ENCODE data around the gene COX10. TPM values are rescaled to one million over a fixed set of nuclear protein-coding genes. Genes with fewer than 3 reads are reported as not detected.

The COX10 gene
- total RNA-seq, 2 experiments from 2014 or later, result 26.0 to 28.6 TPM

DNA sequence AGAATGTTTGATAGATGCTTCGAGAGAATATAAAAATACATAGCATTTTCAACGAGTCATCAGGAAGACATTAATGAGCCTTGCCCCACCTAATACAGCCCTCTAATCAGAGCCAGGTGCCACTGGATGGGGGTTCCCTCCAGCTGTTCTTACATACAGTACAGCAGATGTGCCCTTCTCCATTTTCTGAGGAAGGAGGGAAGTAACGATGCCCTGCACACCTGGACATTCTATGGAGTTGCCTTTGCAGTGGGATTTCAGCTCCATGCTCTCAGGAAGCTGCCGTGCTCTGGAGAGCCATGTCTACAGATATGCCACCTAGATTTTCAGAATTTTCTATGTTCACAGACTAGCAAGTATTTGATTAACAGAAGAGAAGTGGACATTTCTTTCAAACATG, 131.1 kb downstream of the COX10 start:
- ChIA-PET CTCF (interaction anchor here (1.1 kb wide), 1 partner anchor 101 kb away, joined by 3 read pairs; the partner anchor contains the start of gene HS3ST3B1), POLR2A (interaction anchor here (1.2 kb wide), 1 partner anchor 101 kb away, joined by 6 read pairs; the partner anchor contains the start of gene HS3ST3B1)
- TF ChIP-seq, protein P1, sequence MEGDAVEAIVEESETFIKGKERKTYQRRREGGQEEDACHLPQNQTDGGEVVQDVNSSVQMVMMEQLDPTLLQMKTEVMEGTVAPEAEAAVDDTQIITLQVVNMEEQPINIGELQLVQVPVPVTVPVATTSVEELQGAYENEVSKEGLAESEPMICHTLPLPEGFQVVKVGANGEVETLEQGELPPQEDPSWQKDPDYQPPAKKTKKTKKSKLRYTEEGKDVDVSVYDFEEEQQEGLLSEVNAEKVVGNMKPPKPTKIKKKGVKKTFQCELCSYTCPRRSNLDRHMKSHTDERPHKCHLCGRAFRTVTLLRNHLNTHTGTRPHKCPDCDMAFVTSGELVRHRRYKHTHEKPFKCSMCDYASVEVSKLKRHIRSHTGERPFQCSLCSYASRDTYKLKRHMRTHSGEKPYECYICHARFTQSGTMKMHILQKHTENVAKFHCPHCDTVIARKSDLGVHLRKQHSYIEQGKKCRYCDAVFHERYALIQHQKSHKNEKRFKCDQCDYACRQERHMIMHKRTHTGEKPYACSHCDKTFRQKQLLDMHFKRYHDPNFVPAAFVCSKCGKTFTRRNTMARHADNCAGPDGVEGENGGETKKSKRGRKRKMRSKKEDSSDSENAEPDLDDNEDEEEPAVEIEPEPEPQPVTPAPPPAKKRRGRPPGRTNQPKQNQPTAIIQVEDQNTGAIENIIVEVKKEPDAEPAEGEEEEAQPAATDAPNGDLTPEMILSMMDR (IDR thresholded peaks at IDR 0.05), result no peak
- Mint-ChIP-seq H3K4me1 (ENCODE audit: low read depth) (peaks cover 97% of the 10 kb centered on the region), H3K4me3 (no peak overlapping the region), H3K27ac (peak overlapping the region; percentile 80), H3K36me3 (ENCODE audit: low read depth) (peaks cover 43% of the 10 kb centered on the region), H3K27me3 (no peaks in the 10 kb centered on the region), H3K9me3 (no peaks in the 10 kb centered on the region)
- ATAC-seq (no peak), DNase-seq (no peak)
- intact Hi-C loops (cut with micrococcal nuclease), result loop anchor here (10.0 kb wide), 2 partner anchors 86 to 136 kb away; partner anchors contain the start of gene COX10

DNA sequence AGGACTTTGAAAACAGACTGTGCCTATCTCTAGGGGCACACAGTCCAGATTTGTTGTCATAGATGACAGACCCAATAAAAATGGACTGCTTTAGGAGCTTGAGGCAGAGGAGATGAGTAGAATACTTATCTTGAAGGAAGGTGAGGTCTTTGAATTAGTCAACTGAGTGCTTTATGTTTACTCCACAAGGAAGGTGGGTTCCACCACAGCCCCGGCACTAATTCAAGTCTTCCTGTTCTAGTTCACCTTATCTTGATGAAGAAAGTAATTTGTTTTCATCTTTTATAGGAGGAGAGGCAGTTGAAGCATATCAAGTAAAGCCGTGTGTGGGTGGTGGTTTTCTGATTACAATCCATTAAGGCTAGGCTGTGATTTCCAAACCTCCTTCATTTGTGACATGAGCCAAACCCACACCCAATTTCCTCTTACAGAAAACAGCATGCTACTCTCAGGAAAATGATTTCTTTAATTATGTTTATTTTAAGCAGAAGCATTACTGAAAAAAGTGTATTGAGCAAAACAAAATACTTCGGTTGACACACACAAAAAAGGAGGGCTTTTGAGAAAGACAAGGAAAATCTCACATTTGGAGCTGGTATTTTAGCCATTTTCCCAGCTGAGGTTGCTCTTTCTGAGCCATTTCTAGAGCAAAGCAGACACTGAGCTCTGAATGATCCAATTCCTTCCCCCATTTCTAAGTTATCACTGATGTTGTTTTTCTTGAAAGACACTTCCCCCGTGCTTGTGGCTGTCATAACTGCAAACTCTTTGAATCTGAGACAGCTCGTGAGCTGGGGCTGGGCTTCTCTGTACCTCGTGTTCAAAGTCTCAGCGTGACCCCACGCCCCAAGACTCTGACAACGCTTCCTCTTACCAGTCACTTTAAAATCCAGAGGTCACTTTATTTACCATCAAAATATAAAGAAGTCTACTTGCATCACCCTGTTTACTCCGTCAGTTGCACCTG, 132.0 kb downstream of the COX10 start:
- Mint-ChIP-seq H3K4me1 (ENCODE audit: low read depth) (peaks cover 97% of the 10 kb centered on the region), H3K9me3 (no peaks in the 10 kb centered on the region), H3K27ac (peak overlapping the region; percentile 80), H3K4me3 (no peak overlapping the region), H3K36me3 (ENCODE audit: low read depth) (peaks cover 36% of the 10 kb centered on the region), H3K27me3 (no peaks in the 10 kb centered on the region)
- intact Hi-C loops (cut with micrococcal nuclease), result loop anchor here (10.0 kb wide), 2 partner anchors 87 to 137 kb away; partner anchors contain the start of gene COX10
- DNase-seq (peak; percentile 71), ATAC-seq (peak; percentile 48)
- POLR2A ChIA-PET, result no interaction called here
- TF ChIP-seq, protein P1 (IDR thresholded peaks at IDR 0.05), result no peak
- CTCF ChIA-PET, result interaction anchor here (1.0 to 1.1 kb wide), 2 partner anchors 100 to 111 kb away, joined by 3 read pairs; partner anchors contain the start of gene HS3ST3B1

DNA sequence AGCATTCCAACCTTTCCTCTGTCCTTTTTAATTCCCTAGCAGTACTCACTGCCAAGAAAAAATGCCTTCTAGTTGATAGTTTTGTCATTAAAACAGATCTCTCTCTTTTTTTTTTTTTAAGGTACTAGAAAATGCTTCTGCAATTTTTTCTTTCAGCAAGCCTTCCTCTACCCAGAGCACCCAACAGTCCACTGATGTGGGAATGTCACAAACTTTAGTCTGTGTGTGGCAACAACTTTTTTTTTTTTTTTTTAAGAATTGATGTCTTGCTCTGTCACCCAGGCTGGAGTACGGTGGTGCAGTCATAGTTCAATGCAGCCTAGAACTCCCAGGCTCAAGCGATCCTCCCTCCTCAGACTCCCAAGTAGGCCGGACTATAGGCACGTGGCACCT, 132.7 kb downstream of the COX10 start:
- DNase-seq, result no peak
- TF ChIP-seq, protein P1 (IDR thresholded peaks at IDR 0.05), result no peak
- no peaks in the 10 kb centered on the region for H3K27me3 Mint-ChIP-seq
- ChIA-PET CTCF (interaction anchor here (1.0 kb wide), 1 partner anchor 112 kb away, joined by 3 read pairs; no protein-coding TSS in a partner anchor), POLR2A (no interaction called here)
- H3K27ac Mint-ChIP-seq, result peak overlapping the region; percentile 80
- peaks cover 91% of the 10 kb centered on the region for H3K4me1 Mint-ChIP-seq (ENCODE audit: low read depth)
- intact Hi-C loops (cut with micrococcal nuclease), result loop anchor here (10.0 kb wide), 2 partner anchors 87 to 137 kb away; partner anchors contain the start of gene COX10
- H3K4me3 Mint-ChIP-seq, result no peak overlapping the region
- no peaks in the 10 kb centered on the region for H3K9me3 Mint-ChIP-seq
- ATAC-seq, result no peak
- H3K36me3 Mint-ChIP-seq (ENCODE audit: low read depth), result peaks cover 31% of the 10 kb centered on the region

DNA sequence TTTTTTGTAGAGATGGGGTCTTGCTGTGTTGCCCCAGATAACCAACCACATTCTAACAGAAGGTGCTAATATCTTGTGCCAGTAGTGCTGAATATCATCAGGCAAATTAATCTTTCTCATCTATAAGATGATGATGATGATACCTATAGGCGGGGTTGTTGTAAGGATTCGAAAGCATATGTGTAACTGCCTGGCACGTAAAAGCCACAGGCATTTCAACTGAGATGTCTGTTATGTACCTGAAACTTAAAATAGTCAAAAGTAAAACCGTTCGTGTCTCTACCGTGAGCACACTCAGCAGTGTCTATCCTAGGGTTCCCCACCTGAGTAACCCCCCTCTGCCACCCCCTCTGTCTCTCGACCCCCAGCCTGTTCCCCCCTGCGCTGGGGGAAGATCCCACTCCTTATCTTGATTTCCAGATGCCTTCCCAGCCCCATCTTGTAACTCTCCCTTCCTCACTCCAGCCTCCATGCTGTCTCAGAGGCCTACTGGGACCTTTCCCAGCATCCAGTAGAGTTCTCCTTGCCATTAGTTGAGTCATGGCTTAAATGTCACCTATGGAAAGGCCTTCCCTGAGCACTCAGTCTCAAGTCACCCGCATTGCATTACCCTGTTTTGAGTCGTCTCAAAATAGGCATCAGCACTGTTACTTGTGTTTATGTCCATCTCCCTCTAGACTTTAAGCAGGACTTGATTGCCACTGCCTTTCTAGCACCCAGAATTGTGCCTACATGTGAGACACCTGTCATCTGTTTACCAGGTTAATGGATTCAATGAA, 133.3 kb downstream of the COX10 start:
- POLR2A ChIA-PET, result no interaction called here
- ATAC-seq, result no peak

More for the DNA sequence above, 133.3 kb downstream of the COX10 start:
- Mint-ChIP-seq H3K36me3 (ENCODE audit: low read depth) (peaks cover 35% of the 10 kb centered on the region), H3K27me3 (no peaks in the 10 kb centered on the region), H3K27ac (peak overlapping the region; percentile 80), H3K4me1 (ENCODE audit: low read depth) (peaks cover 88% of the 10 kb centered on the region), H3K9me3 (no peaks in the 10 kb centered on the region), H3K4me3 (no peak overlapping the region)
- intact Hi-C loops (cut with micrococcal nuclease), result loop anchor here (10.0 kb wide), 2 partner anchors 88 to 138 kb away; partner anchors contain the start of gene COX10
- TF ChIP-seq, protein P1 (IDR thresholded peaks at IDR 0.05), result no peak
- CTCF ChIA-PET, result interaction anchor here (1.0 to 1.2 kb wide), 5 partner anchors 10 to 66 kb away, joined by 3 to 6 read pairs (median 5); no protein-coding TSS in a partner anchor
- DNase-seq, result no peak

Data from activated CD8-positive, alpha-beta T cell treated with anti-CD3 and anti-CD28 coated beads for 36 hours (primary cell).